ENCODE data around the gene TMEM178B. TPM values are rescaled to one million over a fixed set of nuclear protein-coding genes. Genes with fewer than 3 reads are reported as not detected.

TMEM178B gene
- polyA plus RNA-seq, 6 donors from 2014 or later, result not detected

DNA sequence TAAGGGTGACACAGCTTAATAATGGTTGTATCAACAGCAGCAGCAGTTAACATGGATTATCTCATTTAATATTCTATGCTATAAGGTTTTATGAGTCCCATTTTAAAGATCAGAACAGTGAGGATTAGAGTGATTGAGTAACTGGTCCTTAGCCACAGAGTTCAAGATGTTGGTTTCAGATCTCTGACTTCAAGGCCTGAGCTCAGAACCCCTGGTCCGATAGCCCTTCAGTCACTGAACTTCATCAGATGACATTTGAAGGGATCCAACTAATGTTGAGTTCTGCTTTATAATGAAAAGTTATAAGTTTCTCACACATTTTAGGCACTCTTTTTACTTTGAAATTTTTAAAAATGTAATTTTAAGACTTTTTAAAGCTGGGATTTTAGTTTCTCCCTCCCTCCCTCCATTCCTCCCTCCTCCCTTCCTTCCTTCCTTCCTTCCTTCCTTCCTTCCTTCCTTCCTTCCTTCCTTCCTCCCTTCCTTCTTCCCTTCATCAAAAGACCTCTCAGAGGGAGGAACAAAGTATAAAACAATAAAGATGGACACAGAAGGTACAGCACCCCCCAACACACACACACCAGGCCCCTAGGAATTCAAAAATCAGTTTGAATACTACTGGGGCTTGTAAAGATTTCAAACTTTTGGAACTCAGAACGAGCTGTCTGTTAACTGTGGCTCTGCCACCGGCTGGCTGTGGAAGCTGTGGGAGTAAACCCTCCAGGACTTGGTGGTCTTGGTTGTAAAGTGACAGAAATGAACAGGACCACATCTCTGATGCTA, 270.5 kb downstream of the TMEM178B start:
- peaks cover 0 to 4% (median 0%) of the 10 kb centered on the region in 7 donors for H3K9me3 Mint-ChIP-seq
- H3K4me3 Mint-ChIP-seq, result no peak overlapping the region
- no peaks in the 10 kb centered on the region for H3K4me1 Mint-ChIP-seq
- H3K27ac Mint-ChIP-seq, result no peak overlapping the region
- no peaks in the 10 kb centered on the region for H3K36me3 Mint-ChIP-seq
- DNase-seq (no peak), ATAC-seq (ENCODE audit: low read depth in 2 of 2) (no peak)
- peaks cover 5 to 12% (median 9%) of the 10 kb centered on the region in 3 donors for H3K27me3 Mint-ChIP-seq

DNA sequence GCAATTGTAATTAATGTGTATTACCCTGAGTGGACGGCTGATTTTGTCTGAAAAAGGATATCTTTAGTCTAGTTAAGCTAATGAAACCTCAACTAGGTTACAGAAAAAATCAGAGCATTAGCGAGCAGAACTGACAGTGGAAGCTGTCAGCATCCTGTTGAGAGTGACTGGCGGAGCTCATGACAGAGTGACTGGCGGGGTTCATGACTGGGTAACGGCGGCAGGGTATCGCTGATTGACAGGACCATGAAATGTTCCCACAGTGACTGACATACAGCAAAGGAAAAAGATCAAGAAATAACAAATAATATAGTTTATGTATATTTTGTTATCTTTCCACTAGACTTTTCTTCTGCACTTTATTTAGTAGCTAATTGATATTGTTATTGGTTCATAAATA, 274.9 kb downstream of the TMEM178B start:
- H3K4me1 Mint-ChIP-seq, result no peaks in the 10 kb centered on the region
- no peak for ATAC-seq (ENCODE audit: low read depth in 2 of 2)
- no peaks in the 10 kb centered on the region for H3K36me3 Mint-ChIP-seq
- H3K27ac Mint-ChIP-seq, result no peak overlapping the region
- H3K27me3 Mint-ChIP-seq, result peaks cover 6 to 21% (median 17%) of the 10 kb centered on the region in 3 donors
- peaks cover 0 to 8% (median 0%) of the 10 kb centered on the region in 7 donors for H3K9me3 Mint-ChIP-seq
- DNase-seq, result no peak
- no peak overlapping the region for H3K4me3 Mint-ChIP-seq

- no peak overlapping the region for H3K4me3 Mint-ChIP-seq
- H3K27me3 Mint-ChIP-seq, result peaks cover 6 to 21% (median 17%) of the 10 kb centered on the region in 3 donors
- H3K9me3 Mint-ChIP-seq, result peaks cover 0 to 8% (median 0%) of the 10 kb centered on the region in 7 donors
- DNase-seq (no peak), ATAC-seq (ENCODE audit: low read depth in 2 of 2) (no peak)
- no peaks in the 10 kb centered on the region for H3K36me3 Mint-ChIP-seq
- H3K27ac Mint-ChIP-seq, result no peak overlapping the region
- H3K4me1 Mint-ChIP-seq, result no peaks in the 10 kb centered on the region
These were observed 275.5 kb downstream of the TMEM178B start for GRCh38 chr7:141349338-141349737.

DNA sequence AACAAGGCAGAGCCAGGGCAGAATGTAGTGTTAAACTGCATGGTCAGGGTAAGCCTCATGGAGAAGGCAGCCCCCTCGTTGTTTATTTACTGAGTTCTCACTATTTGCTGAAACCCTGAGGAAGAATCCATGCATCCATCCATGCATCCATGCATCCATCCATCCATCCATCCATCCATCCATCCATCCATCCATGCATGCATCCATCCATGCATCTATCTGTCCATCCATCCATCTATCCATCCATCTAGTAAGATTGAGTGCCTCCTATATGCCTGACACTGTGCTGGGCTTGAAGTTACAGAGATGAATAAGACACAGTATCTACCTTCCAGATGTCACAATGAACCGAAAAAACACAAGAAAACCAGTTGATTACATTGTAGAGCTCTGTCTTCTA, 275.9 kb downstream of the TMEM178B start:
- no peaks in the 10 kb centered on the region for H3K4me1 Mint-ChIP-seq

DNA sequence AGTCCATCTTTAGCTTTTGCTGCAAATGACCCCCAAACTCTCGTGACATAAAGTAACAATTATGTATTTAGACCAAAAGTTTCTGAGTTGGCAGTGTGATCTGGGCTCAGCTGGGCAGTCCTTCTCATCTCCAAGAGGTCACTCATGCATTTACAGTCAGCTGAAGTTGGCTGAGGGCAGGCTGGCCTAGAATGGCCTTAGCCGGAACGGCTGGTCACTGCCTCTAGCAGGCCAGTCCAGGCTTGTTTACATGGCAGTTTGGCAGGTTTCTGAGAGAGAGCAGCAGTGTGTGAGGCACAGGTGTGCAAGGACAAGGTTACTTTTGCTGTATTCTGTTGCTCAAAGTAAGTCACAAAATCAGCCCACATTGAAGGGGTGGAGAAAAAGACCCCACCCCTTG, 277.3 kb downstream of the TMEM178B start:
- peaks cover 6 to 21% (median 17%) of the 10 kb centered on the region in 3 donors for H3K27me3 Mint-ChIP-seq
- ATAC-seq (ENCODE audit: low read depth in 2 of 2) (no peak), DNase-seq (no peak)
- H3K27ac Mint-ChIP-seq, result no peak overlapping the region
- H3K4me3 Mint-ChIP-seq, result no peak overlapping the region
- H3K4me1 Mint-ChIP-seq, result no peaks in the 10 kb centered on the region
- H3K36me3 Mint-ChIP-seq, result no peaks in the 10 kb centered on the region
- H3K9me3 Mint-ChIP-seq, result peaks cover 0 to 8% (median 2%) of the 10 kb centered on the region in 7 donors

More for the DNA sequence above, 275.9 kb downstream of the TMEM178B start:
- DNase-seq, result no peak
- Mint-ChIP-seq H3K4me3 (no peak overlapping the region), H3K27me3 (peaks cover 6 to 21% (median 17%) of the 10 kb centered on the region in 3 donors), H3K36me3 (no peaks in the 10 kb centered on the region), H3K9me3 (peaks cover 0 to 8% (median 2%) of the 10 kb centered on the region in 7 donors), H3K27ac (no peak overlapping the region)
- ATAC-seq (ENCODE audit: low read depth in 2 of 2), result no peak

DNA sequence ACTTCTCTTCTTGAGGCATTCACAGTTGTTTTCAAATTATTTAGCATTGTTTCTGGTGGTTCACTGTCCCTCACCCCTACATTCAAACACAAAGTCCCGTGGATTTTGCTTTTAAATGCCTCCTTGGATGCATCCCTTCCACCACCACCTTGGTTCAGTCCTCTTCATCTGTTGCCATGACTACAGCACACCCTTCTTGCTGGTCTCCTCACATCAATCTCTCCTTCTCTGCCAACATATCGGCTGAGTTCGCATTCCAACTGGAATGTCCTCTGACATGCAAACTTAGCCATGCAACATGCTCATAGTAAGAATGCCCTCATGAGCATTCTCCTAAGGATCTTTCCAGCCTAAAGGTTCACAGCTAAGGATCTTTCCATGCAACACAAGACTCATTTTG, 279.1 kb downstream of the TMEM178B start:
- DNase-seq (no peak), ATAC-seq (ENCODE audit: low read depth in 2 of 2) (no peak)
- peaks cover 0 to 8% (median 2%) of the 10 kb centered on the region in 7 donors for H3K9me3 Mint-ChIP-seq
- H3K27ac Mint-ChIP-seq, result no peak overlapping the region
- H3K4me1 Mint-ChIP-seq, result no peaks in the 10 kb centered on the region
- peaks cover 0 to 21% (median 12%) of the 10 kb centered on the region in 3 donors for H3K27me3 Mint-ChIP-seq
- no peaks in the 10 kb centered on the region for H3K36me3 Mint-ChIP-seq
- H3K4me3 Mint-ChIP-seq, result no peak overlapping the region

DNA sequence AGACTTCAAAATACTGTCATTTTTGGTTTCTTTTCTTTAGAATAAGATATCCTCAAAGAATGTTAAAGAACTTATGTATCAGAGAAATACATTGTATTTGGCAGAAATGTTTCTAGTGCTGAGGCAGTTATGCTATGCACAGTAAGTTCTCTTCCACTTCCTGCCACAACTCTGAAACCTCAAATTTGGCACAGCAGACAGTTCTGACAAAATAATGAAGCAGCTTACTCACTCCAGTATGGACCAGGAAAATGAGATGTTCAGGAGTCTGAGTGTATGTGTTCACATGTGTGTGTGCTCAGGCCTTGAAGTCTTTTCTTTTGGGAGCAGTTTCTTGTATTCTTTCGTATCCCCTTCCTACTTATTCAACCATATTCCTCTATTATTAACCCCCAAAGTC, 280.4 kb downstream of the TMEM178B start:
- DNase-seq (no peak), ATAC-seq (ENCODE audit: low read depth in 2 of 2) (no peak)
- no peaks in the 10 kb centered on the region for H3K36me3 Mint-ChIP-seq
- H3K27me3 Mint-ChIP-seq, result peaks cover 0 to 21% (median 12%) of the 10 kb centered on the region in 3 donors
- H3K4me1 Mint-ChIP-seq, result no peaks in the 10 kb centered on the region
- H3K4me3 Mint-ChIP-seq, result no peak overlapping the region
- H3K9me3 Mint-ChIP-seq, result peaks cover 0 to 8% (median 2%) of the 10 kb centered on the region in 7 donors
- H3K27ac Mint-ChIP-seq, result no peak overlapping the region

- no peaks in the 10 kb centered on the region for H3K4me1 Mint-ChIP-seq
- no peak for DNase-seq
- H3K27me3 Mint-ChIP-seq, result peaks cover 0 to 14% (median 9%) of the 10 kb centered on the region in 3 donors
- H3K36me3 Mint-ChIP-seq, result no peaks in the 10 kb centered on the region
- no peak for ATAC-seq (ENCODE audit: low read depth in 2 of 2)
- H3K9me3 Mint-ChIP-seq, result peaks cover 0 to 14% (median 5%) of the 10 kb centered on the region in 7 donors
- H3K27ac Mint-ChIP-seq, result no peak overlapping the region
- no peak overlapping the region for H3K4me3 Mint-ChIP-seq
These were observed 281.2 kb downstream of the TMEM178B start for GRCh38 chr7:141355032-141355431.

GRCh38 chr7:141356161-141356560, 282.3 kb downstream of the TMEM178B start:
- no peaks in the 10 kb centered on the region for H3K4me1 Mint-ChIP-seq
- peaks cover 0 to 14% (median 4%) of the 10 kb centered on the region in 7 donors for H3K9me3 Mint-ChIP-seq

DNA sequence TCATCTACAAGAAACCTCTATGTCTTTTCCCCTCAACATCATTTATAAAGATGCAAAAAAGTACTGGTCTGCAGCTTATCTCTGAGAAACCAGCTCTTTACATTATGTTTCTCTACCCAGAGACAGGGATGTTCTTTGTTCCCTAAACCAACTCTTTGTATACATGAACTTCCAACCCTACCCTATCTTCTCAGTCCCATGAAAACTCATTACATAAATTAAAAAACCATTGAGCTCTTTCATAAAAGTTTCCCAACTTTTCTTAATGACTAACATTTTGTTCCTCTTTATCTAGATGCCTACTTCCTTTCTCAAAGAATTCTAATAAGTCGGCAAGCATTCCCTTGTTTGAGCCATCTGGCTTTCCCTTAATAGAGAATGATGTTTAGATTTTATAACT, 284.5 kb downstream of the TMEM178B start:
- H3K4me1 Mint-ChIP-seq, result no peaks in the 10 kb centered on the region
- ATAC-seq (ENCODE audit: low read depth in 2 of 2) (no peak), DNase-seq (no peak)
- no peak overlapping the region for H3K4me3 Mint-ChIP-seq
- H3K36me3 Mint-ChIP-seq, result no peaks in the 10 kb centered on the region
- H3K27me3 Mint-ChIP-seq, result peaks cover 0 to 3% (median 1%) of the 10 kb centered on the region in 3 donors
- H3K9me3 Mint-ChIP-seq, result peaks cover 0 to 9% (median 2%) of the 10 kb centered on the region in 7 donors
- no peak overlapping the region for H3K27ac Mint-ChIP-seq

More at GRCh38 chr7:141356161-141356560, 282.3 kb downstream of the TMEM178B start:
- DNase-seq, result no peak
- H3K36me3 Mint-ChIP-seq, result no peaks in the 10 kb centered on the region
- H3K27ac Mint-ChIP-seq, result no peak overlapping the region
- H3K4me3 Mint-ChIP-seq, result no peak overlapping the region
- ATAC-seq (ENCODE audit: low read depth in 2 of 2), result no peak
- H3K27me3 Mint-ChIP-seq, result peaks cover 0 to 11% (median 7%) of the 10 kb centered on the region in 3 donors

DNA sequence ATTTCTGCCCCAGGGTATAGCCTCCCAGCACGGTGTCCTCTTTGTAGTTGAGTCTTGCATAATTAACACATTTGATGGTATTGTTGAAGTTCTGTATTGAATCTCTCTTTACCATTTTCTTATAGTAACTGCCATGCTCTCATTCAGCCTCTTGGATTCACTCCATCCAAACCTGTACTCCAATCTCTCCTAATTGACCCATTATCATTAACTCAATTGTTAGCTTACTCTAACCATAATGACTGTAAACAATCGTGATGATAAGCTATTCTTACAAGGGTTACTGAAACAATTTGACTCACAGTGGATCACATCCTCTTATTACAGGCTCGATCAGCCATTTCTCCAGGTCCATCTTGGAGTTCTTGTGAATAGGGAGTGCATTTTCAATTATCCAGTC, 285.4 kb downstream of the TMEM178B start:
- H3K27me3 Mint-ChIP-seq, result no peaks in the 10 kb centered on the region
- no peaks in the 10 kb centered on the region for H3K36me3 Mint-ChIP-seq
- H3K4me1 Mint-ChIP-seq, result no peaks in the 10 kb centered on the region
- H3K4me3 Mint-ChIP-seq, result no peak overlapping the region
- ATAC-seq (ENCODE audit: low read depth in 2 of 2), result no peak
- H3K9me3 Mint-ChIP-seq, result peaks cover 0 to 9% (median 2%) of the 10 kb centered on the region in 7 donors
- no peak for DNase-seq
- no peak overlapping the region for H3K27ac Mint-ChIP-seq

GRCh38 chr7:141359740-141360415, 286.0 kb downstream of the TMEM178B start:
- Mint-ChIP-seq H3K4me1 (no peaks in the 10 kb centered on the region), H3K9me3 (peaks cover 0 to 9% (median 2%) of the 10 kb centered on the region in 7 donors)

GRCh38 chr7:141360416-141360760, 286.5 kb downstream of the TMEM178B start:
- no peak for ATAC-seq (ENCODE audit: low read depth in 2 of 2)
- no peak overlapping the region for H3K4me3 Mint-ChIP-seq
- H3K36me3 Mint-ChIP-seq, result no peaks in the 10 kb centered on the region
- DNase-seq, result no peak
- H3K4me1 Mint-ChIP-seq, result no peaks in the 10 kb centered on the region
- H3K9me3 Mint-ChIP-seq, result peaks cover 0 to 9% (median 2%) of the 10 kb centered on the region in 7 donors
- no peaks in the 10 kb centered on the region for H3K27me3 Mint-ChIP-seq
- H3K27ac Mint-ChIP-seq, result no peak overlapping the region

More at GRCh38 chr7:141359740-141360415, 286.0 kb downstream of the TMEM178B start:
- H3K27ac Mint-ChIP-seq, result no peak overlapping the region
- no peak for ATAC-seq (ENCODE audit: low read depth in 2 of 2)
- no peaks in the 10 kb centered on the region for H3K36me3 Mint-ChIP-seq
- no peak overlapping the region for H3K4me3 Mint-ChIP-seq
- no peak for DNase-seq
- H3K27me3 Mint-ChIP-seq, result no peaks in the 10 kb centered on the region

DNA sequence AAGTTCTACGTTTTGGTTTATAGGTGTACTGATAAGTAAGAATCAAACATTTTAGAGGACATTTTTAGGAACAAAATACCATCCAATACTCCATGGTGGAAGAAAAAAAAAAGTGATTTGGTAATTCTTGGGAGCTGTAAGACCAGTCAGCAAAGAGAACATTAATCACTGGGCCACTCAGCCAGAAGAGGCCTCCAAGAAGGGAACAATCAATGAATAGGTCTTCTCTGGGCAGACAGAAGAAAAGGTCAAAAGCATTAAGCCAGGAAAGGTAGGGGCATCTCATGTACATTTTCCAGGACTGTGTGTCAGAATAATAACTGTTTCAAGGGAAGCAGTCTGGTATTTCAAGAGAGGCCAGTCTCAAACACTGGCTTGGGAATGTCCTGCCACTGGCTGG, 286.9 kb downstream of the TMEM178B start:
- DNase-seq (no peak), ATAC-seq (ENCODE audit: low read depth in 2 of 2) (no peak)
- Mint-ChIP-seq H3K36me3 (no peaks in the 10 kb centered on the region), H3K27me3 (no peaks in the 10 kb centered on the region), H3K4me3 (no peak overlapping the region), H3K9me3 (peaks cover 0 to 9% (median under 1%) of the 10 kb centered on the region in 7 donors), H3K4me1 (no peaks in the 10 kb centered on the region), H3K27ac (no peak overlapping the region)
